PC-3 (cell line): ENCODE data around the gene SLC35D2.

Source experiments
- EZH2 ChIP-seq: fragments of 300-600 bp; sonication (generic); IDR thresholded peaks from one replicate; pipeline ENCODE4 v1.6.1; 2017; ENCODE audit warnings: antibody characterized with exemption, mild to moderate bottlenecking, low read length; ENCODE audit not compliant: unreplicated experiment
- TF ChIP-seq, protein P1 (sequence below): fragments of 300-600 bp; sonication (generic); conservative IDR thresholded peaks from 2 replicates; pipeline ENCODE4 v1.5.1; 2017; ENCODE audit warnings: antibody characterized with exemption, low read depth, mild to moderate bottlenecking, low read length

DNA sequence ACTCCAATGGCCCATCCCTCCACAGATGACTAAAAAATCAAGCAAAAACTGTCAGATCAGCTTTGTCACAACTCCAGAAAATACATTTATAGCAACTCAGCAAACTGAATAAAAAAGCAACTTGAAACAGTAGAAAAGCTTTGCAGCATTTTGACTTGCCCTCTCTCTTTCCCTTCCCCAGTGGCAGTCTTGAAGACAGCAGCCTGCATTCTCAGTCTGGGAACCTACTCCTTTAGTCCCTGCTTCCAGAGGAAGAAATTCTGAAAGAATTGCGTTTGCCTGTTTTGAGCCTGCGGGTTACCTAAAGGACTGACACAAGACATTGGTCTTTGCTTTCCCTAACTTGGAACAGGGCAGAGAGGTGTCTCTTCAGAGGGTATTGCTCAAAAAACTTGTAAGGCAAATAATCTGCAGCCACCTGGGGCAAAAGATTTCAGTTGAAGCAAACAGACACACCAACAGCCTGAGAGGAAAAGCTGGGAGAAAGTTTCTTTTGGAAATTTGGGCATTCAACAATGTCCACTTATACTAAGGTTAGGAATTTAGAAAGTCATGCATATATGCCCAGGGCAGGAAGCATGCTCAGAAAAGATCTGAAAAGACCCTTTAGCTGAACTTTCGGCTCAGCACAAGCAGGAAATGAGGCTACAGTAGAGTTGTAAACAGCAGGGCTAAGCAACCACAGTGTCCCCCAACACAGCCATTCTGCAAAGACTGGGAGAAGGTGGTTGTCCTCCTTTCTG is 15.2 kb upstream of the SLC35D2 start:
- TF ChIP-seq, protein P1, sequence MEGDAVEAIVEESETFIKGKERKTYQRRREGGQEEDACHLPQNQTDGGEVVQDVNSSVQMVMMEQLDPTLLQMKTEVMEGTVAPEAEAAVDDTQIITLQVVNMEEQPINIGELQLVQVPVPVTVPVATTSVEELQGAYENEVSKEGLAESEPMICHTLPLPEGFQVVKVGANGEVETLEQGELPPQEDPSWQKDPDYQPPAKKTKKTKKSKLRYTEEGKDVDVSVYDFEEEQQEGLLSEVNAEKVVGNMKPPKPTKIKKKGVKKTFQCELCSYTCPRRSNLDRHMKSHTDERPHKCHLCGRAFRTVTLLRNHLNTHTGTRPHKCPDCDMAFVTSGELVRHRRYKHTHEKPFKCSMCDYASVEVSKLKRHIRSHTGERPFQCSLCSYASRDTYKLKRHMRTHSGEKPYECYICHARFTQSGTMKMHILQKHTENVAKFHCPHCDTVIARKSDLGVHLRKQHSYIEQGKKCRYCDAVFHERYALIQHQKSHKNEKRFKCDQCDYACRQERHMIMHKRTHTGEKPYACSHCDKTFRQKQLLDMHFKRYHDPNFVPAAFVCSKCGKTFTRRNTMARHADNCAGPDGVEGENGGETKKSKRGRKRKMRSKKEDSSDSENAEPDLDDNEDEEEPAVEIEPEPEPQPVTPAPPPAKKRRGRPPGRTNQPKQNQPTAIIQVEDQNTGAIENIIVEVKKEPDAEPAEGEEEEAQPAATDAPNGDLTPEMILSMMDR, result no peak
- TF ChIP-seq EZH2, result no peak
